LHCN-M2 (cell line): ENCODE measurements around the gene ABCG1. TPM values are rescaled to one million over a fixed set of nuclear protein-coding genes. Genes with fewer than 3 reads are reported as not detected.
A peak's percentile ranks its signal among the peaks of the same experiment; 100 is the strongest.

Experiments
- DNase-seq: peaks from one replicate; pipeline ENCODE4 v3.0.0-alpha.2; 2012; ENCODE audit warnings: low read depth
- total RNA-seq: library from RNA; depleted of rRNA; stranded (reverse); fragments of >200 nt; gene quantifications from 2 replicates; pipeline ENCODE4 v1.2.3, GENCODE V29; 2014

Gene ABCG1
- total RNA-seq, 1 experiment from 2014 or later = not detected

- DNase-seq = no peak
Measured at GRCh38 chr21:42214081-42214750, 4.7 kb upstream of the ABCG1 start.

- no peak for DNase-seq
Measured at GRCh38 chr21:42214921-42215320, 4.0 kb upstream of the ABCG1 start.

- no peak for DNase-seq
Measured at GRCh38 chr21:42215942-42216725, 2.8 kb upstream of the ABCG1 start.

GRCh38 chr21:42216726-42217572 is 2.0 kb upstream of the ABCG1 start:
- no peak for DNase-seq

GRCh38 chr21:42219606-42220137 is 732 bp downstream of the ABCG1 start:
- no peak for DNase-seq

GRCh38 chr21:42220138-42220701 is 1.3 kb downstream of the ABCG1 start:
- DNase-seq = peak; percentile 27

- no peak for DNase-seq
Measured at GRCh38 chr21:42221581-42222345, 2.8 kb downstream of the ABCG1 start.

GRCh38 chr21:42222386-42222785 is 3.4 kb downstream of the ABCG1 start:
- no peak for DNase-seq

- no peak for DNase-seq
Measured at GRCh38 chr21:42222821-42223390, 4.0 kb downstream of the ABCG1 start.

- no peak for DNase-seq
Measured at GRCh38 chr21:42223826-42224575, 5.1 kb downstream of the ABCG1 start.

GRCh38 chr21:42225042-42225441 is 6.1 kb downstream of the ABCG1 start:
- DNase-seq = no peak

- DNase-seq = no peak
Measured at GRCh38 chr21:42225571-42226155, 6.7 kb downstream of the ABCG1 start.

- DNase-seq = no peak
Measured at GRCh38 chr21:42226626-42227025, 7.7 kb downstream of the ABCG1 start.

- peak; percentile 82 for DNase-seq
Measured at GRCh38 chr21:42227909-42228708, 9.2 kb downstream of the ABCG1 start.

- no peak for DNase-seq
Measured at GRCh38 chr21:42228709-42229220, 9.8 kb downstream of the ABCG1 start.

GRCh38 chr21:42229676-42230075 is 10.7 kb downstream of the ABCG1 start:
- DNase-seq = no peak

- DNase-seq = no peak
Measured at GRCh38 chr21:42230178-42230577, 11.2 kb downstream of the ABCG1 start.

- DNase-seq = no peak
Measured at GRCh38 chr21:42230636-42231035, 11.7 kb downstream of the ABCG1 start.
